HG03280 (cell line): ENCODE measurements around the gene ITGA11.
"Not testable (repeated sequence)": the region's sequence is repeated elsewhere in the genome, so short reads cannot be mapped to it uniquely, and the experiment has no call there.

Experiments used
- ATAC-seq: cut with Tn5 transposase; IDR thresholded peaks from one replicate; pipeline ENCODE4 v1.9.1; 2021; ENCODE audit warnings: mild to moderate bottlenecking, moderate library complexity; ENCODE audit not compliant: unreplicated experiment

Gene ITGA11

DNA sequence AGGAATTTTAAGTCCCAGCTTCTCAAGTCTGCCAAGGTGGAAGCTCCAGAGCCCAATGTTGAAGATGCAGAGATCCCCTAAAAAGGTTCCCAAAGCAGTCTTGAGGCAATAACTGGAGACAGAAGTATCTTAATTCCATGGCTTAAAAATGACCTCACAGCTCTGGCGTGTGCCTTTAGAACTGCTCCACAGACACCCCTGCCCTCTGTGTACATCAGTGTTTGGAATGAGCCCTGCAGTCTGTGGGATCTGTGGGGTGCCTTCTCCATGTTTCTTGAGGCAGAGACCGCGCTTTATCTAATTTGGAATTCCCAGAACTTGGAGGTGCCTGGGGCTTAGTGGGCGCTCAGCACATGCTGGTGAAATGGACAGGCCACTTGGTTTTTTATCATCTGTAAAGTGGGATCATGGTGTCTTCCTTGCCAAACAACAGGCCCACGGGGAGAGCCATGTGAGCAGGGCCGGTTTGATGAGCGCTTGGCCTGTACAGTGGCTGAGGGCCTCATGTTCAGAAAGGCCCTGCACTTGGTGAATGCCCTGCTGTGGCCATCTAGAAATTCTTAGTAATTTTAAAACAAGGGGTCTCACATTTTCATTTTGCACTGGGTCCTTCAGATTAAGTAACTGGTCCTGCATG is 7.1 kb downstream of the ITGA11 start:
- no peak for ATAC-seq

DNA sequence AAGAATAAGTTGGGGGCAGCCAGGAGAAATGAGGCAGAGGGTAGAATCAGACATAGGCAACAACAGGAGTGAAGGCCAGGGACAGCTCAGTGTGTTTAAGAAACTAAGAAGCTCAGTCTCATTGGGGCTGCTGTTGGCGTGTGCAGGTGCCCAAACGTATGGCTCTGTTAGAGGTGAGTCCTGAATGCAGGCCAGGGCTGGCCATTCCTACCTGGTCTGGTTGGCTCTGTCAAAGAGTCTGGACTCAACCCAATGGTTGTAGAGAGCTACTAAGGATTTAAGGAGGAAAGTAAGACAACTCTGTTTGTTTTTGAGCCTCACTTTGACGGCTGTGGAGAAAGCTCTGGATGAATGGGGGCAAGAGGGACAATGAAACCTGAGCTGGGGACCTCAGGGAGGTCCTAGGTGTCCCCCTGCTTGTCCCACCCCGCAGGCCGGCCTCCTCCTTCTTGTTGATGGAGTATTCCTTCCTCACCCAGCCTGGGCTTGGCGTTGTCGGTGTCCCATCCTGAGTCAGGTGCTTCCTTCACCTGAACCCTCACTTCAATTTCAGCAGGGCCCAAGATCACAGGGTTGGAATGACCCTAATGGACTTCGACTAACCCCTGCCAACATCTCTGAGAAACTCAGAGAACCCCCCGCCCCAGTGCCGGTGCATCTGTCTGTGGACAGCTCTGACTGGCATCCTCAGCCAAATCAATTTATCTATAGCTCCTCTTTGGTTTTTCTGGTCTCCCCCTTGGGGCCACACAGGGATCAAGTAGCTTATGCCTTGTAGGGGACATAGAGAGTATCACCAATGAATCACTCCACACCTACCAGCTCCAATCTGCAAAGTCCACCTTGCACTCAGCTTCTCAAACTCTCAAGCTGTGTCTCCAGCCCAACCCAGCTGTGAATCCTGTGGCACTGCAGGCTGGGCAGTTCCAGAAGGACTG is 8.3 kb downstream of the ITGA11 start:
- ATAC-seq: no peak

DNA sequence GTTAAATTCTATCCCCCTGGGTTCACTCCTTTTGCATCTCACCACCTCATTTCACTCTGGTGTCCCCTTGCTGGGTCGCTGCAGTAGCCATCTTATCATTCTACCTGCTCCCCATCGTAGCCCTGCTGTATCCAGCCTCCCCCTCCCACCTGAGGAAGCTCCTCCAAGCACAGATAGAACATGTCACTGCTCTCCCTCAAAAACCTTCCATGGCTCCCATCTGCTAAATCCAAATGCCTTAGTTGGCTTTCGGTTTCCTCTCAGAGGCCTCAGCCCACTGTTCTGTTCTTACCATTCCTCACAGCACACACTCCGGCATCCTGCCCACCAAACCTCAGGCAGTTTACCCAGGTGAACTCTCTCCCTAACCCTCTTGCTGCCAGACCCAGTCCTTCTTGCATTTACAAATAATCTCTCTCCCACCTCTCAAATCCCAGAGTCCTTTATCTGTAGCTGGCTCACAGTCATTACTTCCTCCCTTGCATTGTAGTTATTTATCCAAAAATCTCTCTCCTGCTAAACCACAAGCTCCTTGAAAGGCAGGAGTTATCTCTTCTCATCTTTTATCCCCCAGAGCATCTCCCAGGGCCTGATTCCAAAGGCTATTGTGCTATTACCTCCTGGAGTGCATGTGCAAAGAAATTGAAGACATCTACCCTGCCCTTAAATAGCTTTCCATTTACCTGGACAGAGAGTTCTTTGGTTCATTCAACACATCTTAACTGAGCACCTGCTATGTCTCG is 9.4 kb downstream of the ITGA11 start:
- not testable (repeated sequence) for ATAC-seq

DNA sequence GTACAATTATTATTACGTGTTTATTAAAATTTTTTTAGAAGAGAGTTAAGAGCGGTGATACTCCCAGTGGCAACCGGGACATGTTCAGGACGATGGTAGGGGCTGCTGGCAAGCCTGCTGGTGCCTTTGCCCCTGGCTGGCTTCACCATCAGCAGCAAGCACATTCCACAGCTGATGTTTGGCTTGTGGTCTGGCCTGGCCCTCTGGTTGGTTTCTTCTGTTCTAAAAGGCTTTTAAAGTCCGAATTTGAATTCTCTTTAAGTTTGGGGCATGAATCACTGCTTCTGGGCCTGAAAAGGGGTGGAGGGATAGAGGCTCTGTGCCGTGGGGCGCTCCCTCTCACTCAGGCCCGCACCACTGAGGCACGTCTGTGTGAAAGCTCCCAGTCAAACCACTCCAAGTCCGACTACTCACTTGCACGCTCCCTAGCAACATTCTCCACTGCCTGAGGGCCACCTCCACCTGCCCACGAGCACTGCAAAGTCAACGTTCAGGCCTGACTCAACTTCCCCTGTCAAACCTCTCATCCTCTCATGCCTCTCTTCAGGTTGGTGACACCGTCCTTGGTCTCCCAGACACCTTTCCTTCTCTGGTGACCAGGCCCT is 10.1 kb downstream of the ITGA11 start:
- ATAC-seq: no peak

DNA sequence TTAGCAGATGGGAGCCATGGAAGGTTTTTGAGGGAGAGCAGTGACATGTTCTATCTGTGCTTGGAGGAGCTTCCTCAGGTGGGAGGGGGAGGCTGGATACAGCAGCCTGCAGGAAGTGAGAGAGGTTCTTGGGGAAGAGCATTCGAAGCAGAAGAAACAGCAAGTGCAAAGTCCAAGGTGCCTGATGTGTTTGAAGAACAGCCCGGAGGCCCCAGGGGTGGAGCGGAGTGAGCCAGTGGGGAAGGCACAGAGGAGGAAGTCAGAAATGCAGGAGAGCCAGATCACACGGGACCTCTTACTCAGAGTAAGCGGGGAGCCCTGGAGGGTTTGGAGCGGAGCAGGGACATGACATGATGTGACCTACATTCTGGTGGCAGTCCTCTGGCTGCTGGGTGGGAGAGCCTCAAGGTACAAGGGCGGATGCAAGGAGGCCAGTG is 10.8 kb downstream of the ITGA11 start:
- ATAC-seq: no peak

DNA sequence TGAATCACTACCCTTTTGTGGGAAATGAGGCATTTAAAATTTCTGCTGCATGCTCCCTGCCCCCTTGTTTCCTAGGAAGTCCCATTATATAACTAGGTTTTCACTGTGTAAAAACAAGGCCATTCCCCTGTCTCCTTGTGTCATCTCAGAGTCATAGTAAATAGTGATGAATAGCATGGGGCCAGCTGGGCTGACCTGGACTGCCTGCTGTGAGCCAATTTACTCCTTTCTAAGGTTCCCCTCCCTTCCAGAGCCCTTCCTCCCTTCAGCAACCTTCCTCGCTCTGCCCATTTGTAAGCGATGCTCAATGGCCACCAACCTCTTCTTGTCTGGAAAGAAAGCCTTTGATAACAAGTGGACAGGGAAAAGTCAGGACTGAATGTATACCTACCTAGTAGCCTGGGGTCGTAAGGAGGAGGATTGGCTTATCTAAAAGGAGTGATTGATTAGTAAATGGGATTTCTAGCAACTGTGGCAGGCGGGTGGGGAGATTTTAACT is 11.7 kb downstream of the ITGA11 start:
- no peak for ATAC-seq

DNA sequence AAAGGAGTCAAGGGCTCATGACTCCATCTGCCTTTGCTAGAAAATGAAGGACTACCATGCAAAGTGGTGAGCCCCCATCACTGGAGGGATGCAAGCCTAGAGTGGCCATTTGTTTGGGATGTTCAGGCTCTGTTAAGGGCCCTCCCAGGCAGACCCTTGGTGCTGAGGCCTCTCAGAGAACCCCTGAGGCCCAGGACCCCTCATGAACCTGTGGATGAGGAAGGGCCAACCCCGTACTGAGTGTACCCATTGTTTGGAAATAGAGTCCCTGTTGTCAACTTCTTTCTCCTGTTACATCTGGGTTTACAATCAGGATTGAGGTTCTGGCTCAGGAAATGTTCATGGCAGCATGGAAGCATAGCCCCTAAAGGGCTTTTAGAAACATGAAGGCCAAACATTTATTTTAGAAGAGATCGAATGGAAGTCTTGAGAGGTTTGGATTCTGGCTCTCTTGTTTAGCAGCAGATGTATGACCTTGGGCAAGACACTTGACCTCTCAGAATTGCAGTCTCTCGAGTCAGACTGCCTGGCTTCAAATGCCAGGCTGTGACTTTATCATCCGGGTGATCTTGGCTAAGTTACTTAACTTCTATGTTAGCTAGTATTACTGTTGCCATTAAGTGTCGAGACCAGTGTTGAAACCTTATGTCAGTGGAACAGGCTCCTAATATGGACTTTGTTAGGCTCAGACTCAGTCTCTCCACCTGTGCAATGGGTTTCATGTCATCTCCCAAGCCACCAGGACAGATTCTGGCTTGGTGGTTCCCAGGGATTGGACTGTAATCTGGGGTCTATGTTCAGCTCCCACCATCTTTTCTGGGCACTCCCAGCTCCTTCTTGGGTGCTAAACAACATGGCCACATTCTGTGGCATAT is 12.4 kb downstream of the ITGA11 start:
- ATAC-seq: no peak

DNA sequence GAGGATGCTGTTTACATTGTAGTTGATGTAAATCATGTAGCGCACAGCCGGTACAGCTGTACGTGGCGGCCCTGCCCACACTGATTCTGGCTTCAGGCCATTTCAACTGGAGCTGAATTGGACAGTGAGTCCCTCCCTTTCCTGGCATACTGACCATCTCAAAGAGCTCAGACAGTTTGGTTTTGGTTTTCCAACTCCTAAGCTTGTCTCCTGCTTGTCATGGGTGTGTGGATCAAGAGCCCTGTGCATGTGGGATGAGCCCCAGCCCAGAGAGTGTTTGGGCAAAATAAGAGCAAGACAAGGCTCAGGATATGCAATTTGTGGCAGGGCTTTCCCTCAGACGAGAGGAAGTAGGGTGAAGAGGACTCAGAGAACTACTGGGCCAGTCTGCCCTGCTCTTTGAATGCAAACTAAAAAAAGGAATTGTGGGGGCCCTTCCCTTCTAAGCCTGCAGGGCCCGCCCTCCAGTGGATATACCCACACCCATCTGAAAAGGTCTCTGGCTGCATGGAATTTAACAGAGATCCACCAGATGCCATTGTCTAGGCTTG is 13.3 kb downstream of the ITGA11 start:
- ATAC-seq: no peak

DNA sequence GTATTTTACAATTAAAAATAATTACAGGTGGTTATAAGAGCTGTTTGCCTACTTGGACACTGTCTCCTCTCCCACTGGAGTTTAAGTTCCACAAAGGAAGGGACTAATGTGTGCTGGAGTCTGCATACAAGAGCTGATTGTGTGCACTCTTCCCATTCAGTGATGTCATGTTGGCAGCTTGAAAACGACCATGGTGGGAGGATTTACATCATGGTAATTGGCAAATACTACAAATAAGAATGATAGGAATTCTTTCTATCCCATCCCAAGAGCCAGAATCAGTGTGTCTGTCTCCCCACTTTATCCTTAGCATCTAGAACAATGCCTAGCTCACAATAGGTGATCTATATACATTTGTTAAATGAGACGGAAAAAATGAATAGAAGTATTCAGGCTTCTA is 14.1 kb downstream of the ITGA11 start:
- ATAC-seq: no peak

DNA sequence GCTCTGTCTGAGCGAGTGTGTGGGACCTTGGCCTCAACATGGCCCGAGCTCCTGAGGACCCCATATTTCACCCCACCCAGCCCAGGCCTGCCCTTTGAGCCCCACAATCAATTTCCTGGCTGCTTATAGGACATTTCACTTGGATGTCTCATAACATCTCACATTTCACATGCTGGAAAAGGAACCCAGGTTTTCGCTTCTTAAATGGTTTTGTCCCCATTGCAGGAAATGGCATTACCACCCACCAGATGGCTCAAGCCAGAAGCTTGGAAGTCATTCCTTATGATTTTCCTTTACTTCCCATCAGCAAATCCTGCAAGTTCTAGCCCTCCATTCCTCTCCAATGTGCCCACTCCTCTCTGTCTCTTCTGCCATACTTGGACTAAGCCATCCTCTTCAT is 14.9 kb downstream of the ITGA11 start:
- ATAC-seq: no peak

DNA sequence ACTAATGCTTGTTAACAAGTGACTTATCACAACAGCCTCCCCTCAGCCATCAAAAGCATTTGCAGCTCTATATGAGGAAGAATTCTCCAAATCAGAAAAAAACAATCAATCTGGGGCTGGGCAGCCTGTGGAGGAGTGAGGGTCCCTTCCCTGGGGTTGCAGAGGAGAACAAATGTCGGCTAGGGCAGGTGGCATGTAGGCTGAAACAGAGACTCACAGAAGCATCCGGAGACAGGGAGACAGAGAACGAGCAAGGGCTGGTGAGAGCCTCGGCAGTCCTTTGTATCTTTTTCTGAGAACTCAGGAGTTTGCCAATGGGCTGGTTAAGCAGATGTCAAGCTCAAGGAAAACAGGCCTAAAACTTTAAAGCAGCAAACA is 15.8 kb downstream of the ITGA11 start:
- ATAC-seq: no peak

DNA sequence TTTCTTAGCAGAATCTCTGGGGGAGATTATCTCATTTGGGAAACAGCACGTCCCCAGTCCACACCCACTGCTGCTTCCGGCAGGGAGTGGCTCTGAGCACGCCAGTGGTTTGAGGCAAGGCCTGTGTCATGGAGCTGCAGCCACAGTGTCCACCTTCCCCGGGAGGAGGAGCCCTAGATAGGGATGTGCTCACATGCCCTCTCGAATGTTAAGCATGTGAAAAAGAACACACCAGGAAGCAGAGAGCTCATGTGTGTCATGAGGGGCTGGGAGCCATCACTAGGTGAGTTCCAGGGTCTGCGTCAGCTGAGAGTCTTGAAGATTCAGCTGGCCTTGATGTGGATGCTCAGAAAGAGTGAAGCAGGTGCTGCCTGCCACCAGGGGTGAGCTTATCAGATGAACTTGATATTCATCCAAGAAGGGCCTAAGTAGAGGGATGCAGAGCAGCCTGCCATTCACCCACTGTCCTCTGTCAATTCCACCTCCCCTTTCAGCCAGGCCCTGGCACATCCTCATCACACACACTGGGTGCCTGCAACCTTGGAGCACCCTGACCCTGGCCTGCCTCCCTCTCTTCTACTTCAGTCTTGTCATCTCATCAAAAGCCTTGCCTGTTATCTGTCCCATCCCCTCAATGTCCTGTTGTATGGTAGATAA is 16.3 kb downstream of the ITGA11 start:
- no peak for ATAC-seq

DNA sequence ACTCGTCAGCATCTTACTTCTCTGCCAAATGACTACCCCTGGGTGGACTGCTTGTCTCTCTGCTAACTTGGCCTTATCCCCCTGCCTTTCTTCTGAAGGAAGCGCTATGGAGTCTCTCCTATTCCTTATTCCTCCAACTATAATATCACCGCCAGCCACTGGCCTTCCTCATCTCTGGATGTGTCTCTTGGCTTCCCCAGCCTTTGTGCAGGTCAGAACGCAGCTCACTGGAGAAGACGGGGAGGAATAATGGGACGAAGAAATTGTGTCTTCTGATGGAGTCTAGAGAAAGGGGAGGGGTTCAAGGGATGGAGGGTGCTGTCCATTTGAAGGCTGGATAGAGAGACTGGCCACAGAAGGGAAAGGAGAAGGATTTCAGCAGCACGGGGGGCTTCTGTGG is 16.9 kb downstream of the ITGA11 start:
- no peak for ATAC-seq

DNA sequence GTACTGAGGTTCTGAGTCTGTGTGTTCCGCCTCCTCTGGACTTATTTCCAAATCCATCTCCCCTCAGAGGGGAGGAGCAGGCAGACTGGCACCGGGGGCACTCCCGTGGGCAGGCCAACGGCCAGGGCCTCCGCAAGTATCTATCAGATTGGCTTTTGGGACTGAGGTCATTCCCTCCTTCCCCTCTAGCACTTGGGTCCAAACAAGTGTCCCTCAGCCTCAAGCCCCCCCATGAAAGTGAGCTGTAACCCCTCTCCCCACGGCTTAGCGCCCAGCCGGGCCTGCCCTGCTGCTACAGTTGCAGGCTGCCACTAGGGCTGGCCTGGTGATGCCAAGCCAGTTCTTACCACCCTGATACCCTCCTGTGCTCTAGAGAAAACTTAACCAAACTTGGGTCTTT is 17.4 kb downstream of the ITGA11 start:
- no peak for ATAC-seq

DNA sequence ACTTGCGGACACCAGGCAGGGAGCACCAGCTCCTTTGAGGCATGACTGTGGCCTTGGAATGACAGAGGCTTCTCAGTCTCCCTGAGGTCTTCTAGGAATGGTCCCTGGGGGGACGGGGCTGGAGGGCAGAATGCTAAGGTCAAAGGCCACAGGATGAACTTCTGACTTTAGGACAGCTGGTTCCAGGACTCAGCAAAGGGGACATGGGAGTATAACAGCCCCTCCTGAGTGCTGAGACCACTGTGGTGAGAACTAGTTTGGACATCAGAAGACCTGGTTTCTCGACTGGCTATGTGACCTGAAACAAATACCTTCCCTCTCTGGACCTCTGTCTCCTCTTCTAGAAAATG is 17.8 kb downstream of the ITGA11 start:
- ATAC-seq: no peak

DNA sequence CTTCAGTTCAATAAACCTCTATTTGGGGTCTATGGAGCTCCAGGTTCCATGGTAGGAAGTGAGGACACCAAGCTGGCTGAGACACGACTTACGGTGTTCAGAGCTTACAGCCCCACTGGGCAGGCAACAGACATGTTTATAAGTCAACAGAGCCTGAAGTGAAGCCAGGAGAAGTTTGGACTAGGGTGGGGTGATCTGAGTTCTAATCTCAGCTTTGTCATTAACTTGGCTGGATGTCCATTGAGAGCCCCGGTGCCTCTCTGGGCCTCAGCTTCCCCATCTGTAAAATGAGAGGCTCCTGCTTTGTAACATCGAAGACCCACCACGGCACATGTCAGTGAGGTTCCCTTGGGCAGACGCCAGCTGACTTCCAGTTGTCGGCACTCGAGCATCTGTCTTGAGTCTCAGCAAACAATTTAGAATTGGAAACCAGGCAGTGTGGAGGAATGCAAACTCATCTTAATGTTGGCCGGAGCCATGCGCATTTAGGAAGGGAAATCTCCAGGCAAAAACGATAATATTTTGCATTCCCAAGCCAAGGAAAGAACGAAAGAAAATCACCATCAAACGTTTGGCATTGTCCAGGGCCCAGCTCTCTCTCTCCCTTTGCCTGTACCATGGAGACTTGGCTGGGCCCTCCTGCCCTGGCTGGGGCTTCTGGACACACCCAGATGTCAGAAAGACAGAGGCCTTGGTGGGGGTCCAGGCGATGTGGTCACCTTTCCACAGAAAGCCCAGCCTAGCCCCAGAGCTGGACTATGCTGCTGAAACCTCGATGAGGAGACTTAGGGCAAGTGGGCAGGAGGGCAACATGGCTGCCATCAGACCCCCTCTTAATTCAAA is 18.4 kb downstream of the ITGA11 start:
- ATAC-seq: no peak

DNA sequence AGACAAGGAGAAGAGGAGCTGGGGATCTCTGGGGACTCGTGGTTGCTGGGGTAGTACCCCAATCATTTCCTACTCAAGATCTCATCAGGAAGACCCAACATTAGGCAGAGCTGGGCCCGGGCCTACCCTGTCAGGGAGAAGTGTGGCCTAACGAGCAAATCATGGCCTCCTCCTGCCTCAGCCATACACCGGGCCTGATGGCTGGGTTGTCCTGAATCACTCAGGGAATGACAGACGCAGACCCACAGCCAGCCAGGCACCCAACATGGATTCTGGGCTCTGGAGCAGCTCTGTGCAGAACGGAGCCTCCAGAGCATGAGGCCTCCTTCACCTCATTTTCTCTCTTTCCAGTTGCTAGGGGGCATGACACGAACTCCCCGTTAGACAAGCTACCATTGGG is 19.7 kb downstream of the ITGA11 start:
- ATAC-seq: no peak

DNA sequence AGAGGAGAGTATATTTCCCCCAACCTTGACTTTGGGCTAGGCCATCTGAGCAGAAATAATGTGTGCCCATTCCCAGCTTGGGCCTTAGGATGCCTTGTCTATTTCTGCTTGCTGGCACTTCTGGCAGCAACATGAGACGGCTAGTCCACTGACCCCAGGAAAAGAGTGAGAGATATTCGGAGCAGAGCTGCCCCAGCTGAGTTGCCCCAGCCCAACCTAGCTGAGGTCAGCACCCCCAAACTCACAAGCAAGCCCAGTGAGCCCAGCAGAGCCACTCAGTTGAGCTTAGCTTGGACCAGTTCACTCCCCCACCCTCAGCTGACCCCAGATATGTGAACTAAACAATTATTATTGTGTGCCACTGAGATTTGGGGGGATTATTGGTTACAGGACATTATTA is 20.2 kb downstream of the ITGA11 start:
- ATAC-seq: no peak

DNA sequence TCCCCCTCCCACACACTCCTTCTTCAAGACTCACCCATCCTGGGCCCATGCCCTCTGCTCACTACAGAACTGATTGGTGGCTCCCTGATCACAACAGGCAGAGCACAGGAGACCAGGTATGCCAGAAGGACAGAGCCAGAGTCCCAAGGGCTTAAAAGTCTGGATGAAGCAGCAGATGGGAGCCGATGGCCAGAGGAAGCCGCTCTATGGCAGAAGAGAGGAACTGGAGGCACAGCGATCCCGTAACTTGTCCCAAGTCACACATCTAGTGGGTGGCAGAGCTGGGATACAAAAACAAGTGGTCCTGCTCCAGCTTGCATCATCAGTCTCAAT is 20.7 kb downstream of the ITGA11 start:
- no peak for ATAC-seq
